Measurements from ENCODE around the gene ATXN7L2.
"Not testable (repeated sequence)": the region's sequence is repeated elsewhere in the genome, so short reads cannot be mapped to it uniquely, and the experiment has no call there.

ATXN7L2 gene, protein sequence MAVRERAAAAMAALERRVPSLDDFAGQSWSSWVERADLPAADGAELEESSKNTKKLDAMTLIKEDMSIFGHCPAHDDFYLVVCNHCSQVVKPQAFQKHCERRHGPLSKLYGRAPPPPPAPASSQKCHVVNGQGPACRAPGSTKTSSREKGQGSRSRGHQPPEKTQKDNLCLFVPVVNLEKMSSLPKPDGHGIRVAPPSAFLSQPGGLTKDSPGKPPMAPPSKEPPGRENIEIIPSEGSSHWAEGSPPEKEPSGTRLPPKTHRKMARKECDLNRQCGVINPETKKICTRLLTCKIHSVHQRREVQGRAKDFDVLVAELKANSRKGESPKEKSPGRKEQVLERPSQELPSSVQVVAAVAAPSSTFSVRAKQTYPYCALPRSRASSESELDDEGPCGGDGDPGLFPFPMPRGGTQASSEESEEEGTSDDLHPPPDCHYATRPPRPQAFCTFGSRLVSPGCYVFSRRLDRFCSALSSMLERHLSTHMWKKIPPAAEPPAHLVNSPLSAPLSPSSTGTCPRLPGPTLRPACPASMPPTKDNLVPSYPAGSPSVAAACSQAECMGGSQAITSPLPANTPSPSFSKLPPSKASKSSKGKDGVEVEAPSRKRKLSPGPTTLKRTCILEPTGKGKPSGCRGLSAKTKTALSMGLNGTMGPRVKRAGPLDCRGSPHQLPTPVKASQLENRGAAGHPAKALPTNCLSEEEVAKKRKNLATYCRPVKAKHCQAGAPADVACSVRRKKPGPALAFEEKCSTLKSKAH

DNA sequence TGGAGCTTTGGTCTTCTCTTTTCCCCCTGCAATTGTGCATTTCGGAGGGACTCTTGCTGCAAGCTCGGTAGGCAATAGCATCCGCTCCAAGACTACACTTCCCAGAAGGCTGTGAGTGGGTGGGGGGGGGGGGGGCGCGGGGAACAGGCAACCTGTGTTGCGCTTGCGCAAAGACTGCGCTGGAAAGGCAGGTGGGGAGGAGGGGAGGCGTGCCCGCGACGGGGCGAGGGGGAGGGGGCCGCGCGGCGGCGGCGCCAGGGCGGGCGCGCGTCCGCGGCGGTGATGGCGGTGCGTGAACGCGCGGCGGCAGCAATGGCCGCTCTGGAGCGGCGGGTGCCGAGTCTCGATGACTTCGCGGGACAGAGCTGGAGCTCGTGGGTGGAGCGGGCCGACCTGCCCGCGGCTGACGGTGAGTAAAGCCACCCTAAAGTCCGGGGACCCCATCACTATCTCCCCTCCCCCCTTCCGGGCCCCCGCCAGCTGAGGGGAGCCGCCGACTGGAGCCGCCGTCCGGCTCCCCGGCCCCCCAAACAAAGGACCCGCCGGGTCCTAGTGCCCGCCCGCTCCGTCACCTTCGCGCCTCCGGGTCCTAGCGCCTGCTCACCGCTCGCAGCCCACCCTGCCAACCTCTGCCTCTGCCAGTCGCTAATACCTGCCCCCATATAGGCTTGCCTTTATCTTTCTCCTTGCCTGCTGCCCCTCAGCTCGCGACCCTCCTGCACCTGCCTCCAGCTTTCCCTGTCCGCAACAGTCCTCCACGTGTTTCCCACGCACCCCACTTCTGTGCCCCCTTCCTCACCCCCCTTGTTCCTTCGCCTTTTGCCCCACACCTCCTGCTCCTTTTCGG, at the start of gene ATXN7L2:
ATXN7L2 (plus strand) TSS at position 234 of the 847 bp plus-strand sequence; CDS start at position 283, 49 bp downstream.
- DNase-seq = peak; percentile 82 to 85

DNA sequence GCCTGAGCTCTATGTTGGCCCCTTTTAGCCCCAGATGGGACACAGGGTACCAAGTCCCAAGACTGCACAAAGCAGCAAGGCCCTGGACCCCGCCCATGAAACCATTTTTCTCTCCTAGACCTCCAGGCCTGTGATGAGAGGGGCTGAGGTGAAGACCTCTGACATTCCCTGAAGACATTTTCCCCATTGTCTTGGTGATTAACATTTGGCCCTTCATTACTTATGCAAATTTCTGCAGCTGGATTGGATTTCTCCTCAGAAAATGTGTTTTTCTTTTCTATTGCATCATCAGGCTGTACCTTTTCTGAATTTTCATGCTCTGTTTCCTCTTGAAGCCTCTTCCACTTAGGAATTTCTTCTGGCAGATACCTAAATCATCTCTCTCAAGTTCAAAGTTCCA, 49.2 kb upstream of the ATXN7L2 start:
- no peak for DNase-seq

DNA sequence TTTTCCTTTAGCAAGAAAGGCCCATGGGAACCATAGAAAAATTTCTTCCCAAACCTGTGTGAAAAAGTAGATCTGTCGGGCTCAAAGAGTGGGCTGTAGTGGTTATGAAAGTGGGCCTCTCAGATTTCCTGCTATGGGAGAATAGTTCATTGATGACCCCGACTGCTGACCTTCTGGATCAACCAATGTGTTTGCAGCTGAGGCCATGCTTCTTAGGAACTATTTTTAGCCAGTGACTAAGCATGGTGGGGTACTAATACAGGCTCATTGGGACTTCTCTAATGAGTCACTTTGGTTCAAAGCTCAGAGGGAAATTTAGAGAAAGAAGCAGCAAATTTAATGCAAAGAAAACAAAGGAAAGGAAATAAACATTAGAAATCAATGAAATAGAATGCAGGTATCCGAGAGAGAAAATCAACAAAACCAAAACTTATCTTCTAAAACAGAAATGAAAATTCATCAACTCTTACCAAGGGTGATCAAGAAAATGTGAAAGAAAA, 44.9 kb upstream of the ATXN7L2 start:
- DNase-seq = no peak

DNA sequence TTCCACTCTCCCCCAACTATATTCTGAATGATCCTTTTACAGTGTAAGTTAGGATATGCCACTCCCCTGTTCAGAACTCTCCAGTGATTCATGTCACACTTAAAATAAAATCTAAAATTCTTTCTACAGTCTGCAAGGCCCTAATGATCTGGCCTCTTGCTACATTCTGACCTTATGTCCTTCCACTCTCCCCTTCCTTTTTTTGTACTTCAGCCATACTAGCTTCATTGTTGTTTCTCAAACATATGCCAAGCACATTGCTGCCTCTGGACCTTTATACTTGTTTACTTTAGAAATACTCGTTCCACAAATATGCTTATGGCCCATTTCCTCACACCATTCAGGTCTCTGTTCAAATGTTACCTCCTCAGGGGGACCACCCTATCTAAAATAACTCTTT, 42.6 kb upstream of the ATXN7L2 start:
- DNase-seq = no peak

DNA sequence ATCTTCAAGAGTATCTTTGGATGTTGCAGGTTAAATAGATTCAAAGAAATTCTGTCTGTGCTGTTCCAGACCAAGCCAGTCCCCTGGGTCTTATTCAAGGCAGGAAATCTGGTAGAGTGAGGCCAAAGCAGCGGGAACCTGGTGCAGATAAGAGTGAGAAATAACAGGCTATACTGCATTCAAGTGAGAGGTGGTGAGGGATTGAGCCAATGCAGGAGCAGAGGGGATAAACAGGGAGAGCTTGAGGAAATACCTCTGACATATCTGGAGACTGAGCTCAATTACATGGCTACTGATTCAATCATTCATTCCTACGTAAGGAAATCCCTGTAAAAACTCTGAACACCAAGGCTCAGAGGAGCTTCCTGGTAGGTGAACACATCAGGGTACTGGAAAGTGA, 40.2 kb upstream of the ATXN7L2 start:
- no peak for DNase-seq

DNA sequence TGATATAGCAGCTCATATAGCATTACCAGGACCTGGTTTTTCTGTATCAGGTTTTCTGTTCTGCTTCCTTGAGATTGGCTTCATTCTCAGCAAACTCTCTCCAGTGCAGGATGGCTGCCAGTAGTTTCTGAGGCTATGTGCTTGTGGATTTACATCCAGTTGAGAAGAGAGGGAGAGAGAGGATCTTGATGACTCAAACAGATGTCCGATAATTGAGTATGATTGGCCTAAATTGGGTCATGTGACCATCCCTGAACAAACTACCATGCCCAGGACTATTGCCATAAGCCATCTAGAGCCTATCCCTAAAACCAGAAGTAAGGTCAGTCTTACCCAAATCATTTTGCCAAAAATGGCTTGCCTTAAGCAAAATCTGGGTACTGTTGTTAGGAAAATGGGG, 39.4 kb upstream of the ATXN7L2 start:
- DNase-seq = no peak

DNA sequence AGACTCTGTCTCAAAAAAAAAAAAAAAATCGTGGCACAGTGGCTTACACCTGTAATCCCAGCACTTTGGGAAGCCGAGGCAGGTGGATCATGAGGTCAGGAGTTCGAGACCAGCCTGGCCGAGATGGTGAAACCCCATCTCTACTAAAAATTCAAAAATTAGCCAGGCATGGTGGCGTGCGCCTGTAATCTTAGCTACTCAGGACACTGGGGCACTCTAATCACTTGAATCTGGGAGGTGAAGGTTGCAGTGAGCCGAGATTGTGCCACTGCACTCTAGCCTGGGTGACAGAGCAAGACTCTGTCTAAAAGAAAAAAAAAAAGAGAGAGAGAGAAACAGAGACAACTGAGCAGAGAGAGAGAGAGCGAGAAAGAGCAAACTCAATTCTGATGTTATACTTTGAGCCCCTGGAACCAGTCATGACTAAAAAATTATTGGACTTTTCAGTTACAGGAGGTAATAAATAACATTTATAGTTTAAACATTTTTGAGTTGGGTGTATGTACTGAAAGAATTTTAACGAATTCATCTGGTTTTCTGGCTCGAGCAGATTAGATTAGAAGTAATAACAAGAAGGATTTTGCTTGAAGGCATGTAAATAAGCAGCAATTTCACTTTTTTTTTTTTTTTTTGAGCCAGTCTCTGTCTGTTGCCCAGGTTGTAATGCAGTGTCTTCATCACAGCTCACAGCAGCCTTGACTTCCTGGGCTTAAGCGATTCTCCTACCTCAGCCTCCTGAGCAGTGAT, 37.6 kb upstream of the ATXN7L2 start:
- not testable (repeated sequence) for DNase-seq

DNA sequence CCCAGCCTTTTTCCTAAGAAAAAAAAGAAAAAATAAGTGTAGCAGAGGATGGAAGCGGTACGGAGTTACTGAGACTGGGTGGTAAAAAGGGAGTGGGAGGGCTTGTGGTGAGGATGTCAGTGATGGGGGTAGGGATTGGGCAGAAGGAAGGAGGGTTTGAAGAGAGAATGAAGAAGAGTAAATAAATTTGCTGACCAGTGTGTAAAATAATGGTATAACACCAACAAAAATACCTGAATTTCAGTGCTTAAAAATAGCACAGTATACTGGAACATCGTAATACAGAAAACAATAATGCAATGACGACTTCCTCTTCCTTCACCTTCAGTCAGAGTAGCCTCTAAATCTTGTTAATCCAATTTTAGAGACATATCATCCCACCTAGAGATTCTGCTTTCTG, 36.2 kb upstream of the ATXN7L2 start:
- DNase-seq = no peak

DNA sequence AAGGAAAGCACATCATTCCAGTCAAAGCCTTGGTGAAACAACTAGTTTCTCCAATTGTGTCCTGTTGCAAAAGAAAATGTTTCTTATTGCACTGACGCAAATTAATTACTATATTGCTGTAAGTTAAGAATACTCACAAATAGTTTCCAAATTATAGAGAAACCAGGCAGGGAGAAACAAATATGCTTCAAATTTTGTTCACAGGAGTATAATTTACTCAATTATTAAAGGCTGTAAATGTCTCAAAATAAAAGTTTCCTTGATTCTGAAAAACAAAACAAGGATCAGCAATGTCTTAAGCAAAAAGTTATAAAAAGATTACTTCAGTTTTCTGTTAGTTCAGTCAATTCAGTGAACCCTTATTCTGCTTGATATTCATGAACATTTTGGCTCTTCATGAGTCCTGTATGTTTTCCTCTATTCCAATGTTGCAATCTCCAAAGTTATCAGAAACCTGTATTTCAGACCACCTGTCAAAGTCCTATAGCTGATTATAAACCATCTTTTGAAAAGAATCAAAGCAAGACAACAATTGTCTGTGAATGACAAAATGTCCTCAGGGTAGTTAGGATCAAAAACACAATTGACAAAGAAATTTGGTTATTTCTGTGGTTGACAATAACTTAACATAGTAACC, 29.1 kb upstream of the ATXN7L2 start:
- no peak for DNase-seq

DNA sequence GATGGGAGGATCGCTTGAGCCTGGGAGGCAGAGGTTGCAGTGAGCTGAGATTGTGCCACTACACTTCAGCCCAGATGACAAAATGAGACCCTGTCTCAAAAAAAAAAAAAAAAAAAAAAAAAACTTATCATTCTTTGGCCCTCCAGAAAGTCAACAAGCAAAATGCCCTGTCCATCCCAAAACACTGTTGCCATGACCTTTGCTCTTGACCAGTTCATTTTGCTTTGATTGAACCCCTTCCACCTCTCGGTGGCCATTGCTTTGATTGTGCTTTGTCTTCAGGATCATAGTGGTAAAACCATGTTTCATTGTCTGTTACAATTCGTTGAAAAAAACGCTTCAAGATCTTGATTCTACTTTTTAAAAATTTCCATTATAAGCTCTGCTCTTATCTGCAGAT, 25.9 kb upstream of the ATXN7L2 start:
- no peak for DNase-seq

DNA sequence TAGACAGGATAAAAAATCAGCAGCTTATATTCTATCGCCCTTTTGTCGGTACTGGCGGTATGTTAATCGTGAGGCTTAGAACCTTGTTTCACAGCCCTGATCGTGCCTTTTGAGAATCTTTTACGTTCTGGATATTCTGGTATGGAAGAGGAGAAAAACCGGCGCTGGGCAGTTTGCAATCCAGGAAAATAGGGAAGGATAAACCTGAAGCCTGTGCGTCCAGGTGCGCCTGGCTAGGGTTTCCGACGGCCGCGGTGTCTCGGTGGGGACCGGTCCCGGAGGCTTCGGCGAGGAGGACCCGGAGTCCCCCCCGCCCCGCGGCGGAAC, 17.6 kb upstream of the ATXN7L2 start:
- no peak for DNase-seq

DNA sequence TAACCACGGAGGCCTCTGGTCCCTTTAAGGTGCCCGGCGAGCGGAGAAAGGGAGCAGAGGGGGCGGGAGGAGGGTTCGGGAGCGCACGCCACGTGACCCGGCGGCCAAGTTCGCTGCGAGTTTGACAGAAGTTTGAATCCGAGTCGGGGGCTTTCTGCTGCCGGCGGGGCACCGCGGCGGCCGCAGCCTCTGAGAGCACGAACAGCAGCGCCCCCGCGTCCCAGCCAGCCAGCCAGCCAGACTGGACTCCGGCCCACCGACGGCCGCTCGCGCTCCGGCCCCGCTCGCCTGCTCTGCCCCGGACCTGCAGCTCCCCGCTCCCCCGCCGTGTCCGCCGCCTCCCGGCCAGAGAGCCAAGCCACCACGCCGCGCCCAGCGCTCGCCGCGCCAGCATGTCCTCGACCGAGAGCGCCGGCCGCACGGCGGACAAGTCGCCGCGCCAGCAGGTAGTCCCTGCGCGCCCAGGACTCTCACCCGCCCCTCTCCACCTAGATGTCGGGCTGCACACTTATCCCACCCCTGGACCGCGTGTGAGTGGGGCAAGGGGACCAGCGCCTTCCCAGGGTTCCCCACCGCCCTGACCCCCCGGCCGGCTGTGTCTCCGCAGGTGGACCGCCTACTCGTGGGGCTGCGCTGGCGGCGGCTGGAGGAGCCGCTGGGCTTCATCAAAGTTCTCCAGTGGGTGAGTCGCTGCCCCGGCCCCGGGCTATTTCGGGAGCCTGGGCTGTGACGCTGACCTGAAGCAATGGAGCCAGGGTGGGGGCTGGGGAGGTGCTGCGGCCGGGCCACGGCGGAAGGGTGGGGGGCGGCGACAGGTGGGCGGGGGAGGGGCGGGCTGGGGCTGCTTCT, 17.0 kb upstream of the ATXN7L2 start, which contains the start of gene SYPL2:
SYPL2 (plus strand) TSS at position 95 of the 849 bp plus-strand sequence; CDS start at position 393, 298 bp downstream.
- DNase-seq = no peak

DNA sequence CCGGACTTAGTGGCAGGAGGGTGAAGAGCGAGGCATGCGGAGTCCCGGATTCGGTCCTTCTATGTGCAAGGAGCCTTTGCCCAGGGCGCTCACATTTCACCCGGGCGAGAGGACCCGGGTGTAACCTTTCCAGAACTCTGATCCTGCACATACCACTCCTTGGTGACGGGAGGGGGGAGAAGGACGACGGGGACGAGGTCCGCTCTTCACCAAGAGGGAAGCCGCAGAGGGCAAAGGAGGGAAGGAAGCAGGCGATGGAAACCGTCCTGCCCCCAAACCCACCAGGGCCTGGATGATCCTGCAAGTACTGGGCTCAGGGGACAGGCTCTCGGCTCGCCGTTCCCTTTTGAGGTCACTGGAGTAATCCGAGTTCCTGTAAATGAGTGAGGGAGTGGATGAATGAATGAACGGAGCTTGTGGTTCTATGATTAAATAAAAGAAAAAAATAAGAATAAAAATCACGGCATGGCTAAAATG, 16.4 kb upstream of the ATXN7L2 start:
- DNase-seq = no peak

DNA sequence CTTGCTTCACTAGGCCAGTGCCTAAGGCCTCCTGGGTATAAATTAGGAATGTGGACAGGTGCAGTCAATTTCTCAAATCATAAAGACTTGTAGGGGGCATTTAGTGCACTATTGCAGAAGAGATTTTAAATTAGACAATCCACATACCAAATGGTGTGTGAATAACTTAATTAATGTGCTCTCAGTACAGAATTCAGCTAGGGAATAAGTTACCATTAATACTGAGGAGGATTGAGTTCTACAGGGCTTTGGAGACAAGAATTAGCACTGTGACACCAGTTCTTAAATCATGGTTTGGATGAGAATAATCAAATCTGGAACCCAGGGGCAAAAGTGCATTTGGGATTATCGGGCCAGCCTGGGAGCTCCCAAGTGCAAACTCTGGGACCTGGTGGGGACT, 15.6 kb upstream of the ATXN7L2 start:
- no peak for DNase-seq

DNA sequence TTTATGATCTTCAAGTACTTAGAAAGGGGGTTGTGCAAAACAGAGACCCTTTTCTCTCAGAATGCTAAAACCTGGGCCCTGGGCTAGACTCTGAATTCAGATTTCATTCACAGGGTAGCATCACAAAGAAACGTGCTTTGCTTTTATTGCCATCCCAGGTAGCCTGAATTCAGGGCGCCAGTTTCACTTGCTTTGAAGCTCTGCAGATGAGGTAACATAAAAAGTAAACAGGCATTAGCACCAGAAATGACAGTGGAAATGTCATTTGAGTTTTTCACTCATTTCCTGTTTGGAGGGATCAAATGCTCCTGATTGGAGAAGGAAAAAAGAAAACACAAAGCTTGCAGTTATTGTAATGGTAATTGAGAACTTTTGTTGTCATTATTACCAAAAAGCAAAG, 14.8 kb upstream of the ATXN7L2 start:
- DNase-seq = no peak

DNA sequence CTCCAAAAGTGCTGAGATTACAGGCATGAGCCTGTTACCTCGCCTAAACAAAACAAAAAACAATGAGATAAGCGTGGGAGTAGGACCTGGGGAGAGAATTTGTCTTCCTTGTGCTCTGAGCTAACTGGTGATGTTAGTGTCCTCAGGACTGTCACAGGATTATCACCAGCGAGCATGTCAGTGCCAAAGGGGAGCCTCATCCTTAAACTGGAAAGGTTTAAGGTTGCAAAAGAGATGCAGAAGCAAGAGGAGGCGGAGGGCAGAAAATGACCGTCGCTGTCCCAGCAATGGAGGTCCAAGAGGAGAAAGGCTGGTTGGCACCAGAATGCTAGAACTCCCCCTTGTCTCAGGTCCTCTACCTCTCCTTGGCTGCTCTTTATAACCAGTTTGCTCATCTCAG, 13.5 kb upstream of the ATXN7L2 start:
- no peak for DNase-seq

DNA sequence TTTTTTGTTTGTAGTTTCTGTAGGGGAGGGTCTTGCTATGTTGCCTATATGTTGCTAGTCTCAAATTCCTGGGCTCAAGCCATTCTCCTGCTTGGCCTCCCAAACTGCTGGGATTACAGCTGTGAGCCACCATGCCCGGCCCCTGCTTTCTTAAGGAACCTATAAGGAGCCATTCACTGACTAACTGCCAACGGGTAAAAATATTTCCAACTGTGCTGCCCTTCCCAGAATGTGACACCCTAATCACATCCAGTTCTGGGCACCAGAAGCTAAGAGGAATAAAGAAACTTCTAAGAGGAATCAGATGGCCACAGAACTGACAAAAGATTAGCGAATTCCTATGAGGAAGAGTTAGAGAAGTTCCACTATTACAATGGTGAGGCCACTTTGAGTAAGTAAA, 10.9 kb upstream of the ATXN7L2 start:
- no peak for DNase-seq

DNA sequence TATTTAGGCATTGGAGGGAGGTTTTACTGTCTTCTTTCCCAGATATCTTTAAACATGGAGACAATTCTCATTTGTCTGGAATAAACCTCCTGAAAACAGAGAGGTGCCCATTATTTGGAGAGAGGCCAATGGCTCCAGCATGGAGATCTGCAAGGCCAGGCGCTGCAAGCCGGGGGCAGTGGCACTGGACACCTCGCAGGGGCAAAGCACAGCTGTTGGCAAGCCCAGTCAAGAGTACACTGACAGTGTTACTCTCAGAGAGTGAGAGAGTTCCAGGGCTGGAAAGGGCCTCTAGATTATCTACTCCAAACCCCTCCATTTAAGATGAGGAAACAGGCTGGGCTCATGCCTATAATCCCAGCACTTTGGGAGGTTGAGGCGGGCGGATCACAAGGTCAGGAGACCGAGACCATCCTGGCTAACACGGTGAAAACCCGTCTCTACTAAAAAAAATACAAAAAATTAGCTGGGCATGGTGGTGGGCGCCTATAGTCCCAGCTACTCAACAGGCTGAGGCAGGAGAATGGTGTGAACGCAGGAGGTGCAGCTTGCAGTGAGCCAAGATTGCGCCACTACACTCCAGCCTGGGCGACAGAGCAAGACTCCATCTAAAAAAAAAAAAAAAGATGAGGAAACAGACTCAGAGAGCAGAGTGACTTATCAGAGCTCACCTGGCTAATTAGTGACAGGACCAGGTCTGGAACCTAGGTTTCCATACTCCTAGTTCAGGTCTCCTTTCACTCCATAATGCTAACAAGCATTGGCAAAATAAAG, 10.2 kb upstream of the ATXN7L2 start:
- not testable (repeated sequence) for DNase-seq

DNA sequence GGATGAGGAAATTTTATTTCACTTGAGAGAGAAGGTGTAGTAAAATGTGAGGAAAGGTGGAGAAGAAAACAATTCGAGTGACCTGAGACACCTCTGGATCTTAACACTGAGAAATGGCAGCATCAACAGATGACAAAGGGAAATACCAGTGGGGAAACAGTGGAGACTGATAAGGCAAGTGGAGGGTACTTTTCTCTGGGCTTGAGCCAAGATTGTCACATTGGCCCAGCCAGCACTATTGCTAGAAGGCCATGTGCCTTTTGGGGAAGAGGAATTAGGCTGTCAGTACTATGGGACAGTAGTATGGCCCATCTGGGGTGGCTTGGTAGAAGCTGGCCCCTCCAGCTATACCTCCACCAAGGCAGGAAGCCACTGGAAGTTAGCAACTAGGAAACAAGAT, 9.0 kb upstream of the ATXN7L2 start:
- DNase-seq = no peak

DNA sequence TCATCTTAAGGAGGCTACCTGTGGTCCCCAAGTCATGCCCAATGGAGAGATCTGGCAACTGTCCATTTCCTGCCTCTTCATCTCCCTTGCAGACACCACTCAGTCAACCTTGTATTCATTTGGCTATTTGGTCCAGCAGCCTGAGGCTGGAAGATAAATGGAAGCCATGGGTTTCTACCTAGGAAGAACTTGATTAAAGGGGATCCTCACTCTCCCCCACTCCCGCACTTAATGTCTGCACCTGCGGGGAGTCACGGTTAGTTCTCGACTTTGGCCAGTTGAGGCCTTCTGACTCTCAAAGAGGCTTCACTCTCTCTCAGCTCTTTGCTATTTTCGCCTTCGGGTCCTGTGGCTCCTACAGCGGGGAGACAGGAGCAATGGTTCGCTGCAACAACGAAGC, 8.4 kb upstream of the ATXN7L2 start:
- no peak for DNase-seq
